Heart left ventricle (tissue), 13 donors: ENCODE measurements around the gene LSM14A.

Experiments used
- CTCF ChIP-seq, 12 donors: fragments of 200-600 bp; sonication (generic) in 4 of 12; IDR thresholded peaks; one replicate each; pipeline versions ENCODE4 v1.5.0 to v1.8.0; 2018 to 2022; ENCODE audit warnings: antibody characterized with exemption in 12 of 12, mild to moderate bottlenecking in 5 of 12
- POLR2A ChIP-seq, 2 donors: fragments of 450-650 bp; IDR thresholded peaks; one replicate each; pipeline ENCODE4 v1.6.1; 2017; ENCODE audit warnings: antibody characterized with exemption in 2 of 2, mild to moderate bottlenecking in 2 of 2, moderate library complexity in 2 of 2
- donor health status: ischemic (EF 13 %, LVEDD 7.1; RV severe dilation, severe dysfunction).
- donor health status: DM: no; HTN: yes; CAD: no.
- donor health status: DM: no; HTN: no; CAD: no.
- donor health status: ischemic (EF 25% LVEDD 6.9; RV normal size, moderate dysfunction).
- donor health status: ischemic (EF 25% LVEDD 5.7; RV mildly dilated, moderate dysfunction).
- donor health status: ischemic (EF 35%, LVEDD 5.7; RV mildly dilated, moderate dysfunction).
- donor health status: nonischemic (EF 11% LVEDD 7.7; RV severe dilation, severe dysfunction).
- donor health status: DM: yes; HTN: yes; CAD: no.
- donor health status: PGD.
- donor health status: ischemic (EF 29% LVEDD 5.4; RV normal size, mild dysfunction).
- donor health status: nonischemic (EF 23%, LVEDD 6.1; RV moderate dilation, normal function).

GRCh38 chr19:34149873-34150272, 22.4 kb upstream of the LSM14A start:
- TF ChIP-seq POLR2A (IDR thresholded peaks at IDR 0.05) = no peak
- TF ChIP-seq CTCF (IDR thresholded peaks at IDR 0.05) = no peak
